IMR-90 (cell line): Measurements from ENCODE around the gene SYMPK. TPM values are rescaled to one million over a fixed set of nuclear protein-coding genes. Genes with fewer than 3 reads are reported as not detected.

Experiments
- ATAC-seq: fragments of 200-7000 bp; cut with Tn5 transposase; 2 replicates; pipeline ENCODE4 v1.9.1; 2020; ENCODE audit warnings: low read depth, mild to moderate bottlenecking, moderate library complexity
- BruUV-seq: library from RNA; stranded (reverse); fragments of 400-500 nt; replicated peaks from 2 replicates; lab custom pipeline; 2021; lab: Mats Ljungman, UMichigan
- CTCF ChIA-PET: fragments of 300-600 bp; formaldehyde crosslinking; extraction: SDS; loops from one replicate; lab custom pipeline; 2021; ENCODE audit warnings: antibody characterized with exemption; lab: Yijun Ruan, JAX
- POLR2A ChIA-PET: fragments of 300-600 bp; sonication (Branson Sonifier 250); formaldehyde crosslinking; loops from one replicate; lab custom pipeline; 2022; ENCODE audit warnings: antibody characterized with exemption; ENCODE audit not compliant: unreplicated experiment; lab: Charles Lee
- DNase-seq: peaks from one replicate; pipeline ENCODE4 v3.0.0; 2013
- H2AFZ ChIP-seq: replicated peaks from 2 replicates; pipeline ENCODE3; 2013; ENCODE audit warnings: low read length, mild to moderate bottlenecking; ENCODE audit not compliant: poor library complexity
- H2AK5ac ChIP-seq: 2 replicates; pipeline ENCODE4 v1.6.1; 2013; ENCODE audit warnings: low read depth, low read length, inconsistent platforms
- H2AK9ac ChIP-seq: replicated peaks from 2 replicates; pipeline ENCODE3; 2013; ENCODE audit warnings: mild to moderate bottlenecking, low read depth, low read length, moderate library complexity; ENCODE audit not compliant: poor library complexity
- H2BK120ac ChIP-seq: 2 replicates; pipeline ENCODE4 v1.6.1; 2013; ENCODE audit warnings: low read depth, low read length, inconsistent platforms
- H2BK15ac ChIP-seq: 3 replicates; pipeline ENCODE4 v1.6.1; 2013; ENCODE audit warnings: low read depth, low read length, inconsistent platforms
- H2BK20ac ChIP-seq: 2 replicates; pipeline ENCODE4 v1.6.1; 2013; ENCODE audit warnings: low read depth, mild to moderate bottlenecking, inconsistent platforms, low read length, moderate library complexity
- H2BK5ac ChIP-seq: 2 replicates; pipeline ENCODE4 v1.6.1; 2013; ENCODE audit warnings: mild to moderate bottlenecking, low read depth, low read length, inconsistent platforms; ENCODE audit not compliant: poor library complexity, severe bottlenecking
- H3K14ac ChIP-seq: replicated peaks from 2 replicates; pipeline ENCODE4 v1.6.1; 2013; ENCODE audit warnings: low read depth, low read length, inconsistent platforms
- H3K18ac ChIP-seq: 2 replicates; pipeline ENCODE4 v1.6.1; 2013; ENCODE audit warnings: low read depth, low read length, control low read depth
- H3K23ac ChIP-seq: 2 replicates; pipeline ENCODE4 v1.6.1; 2013; ENCODE audit warnings: low read depth, low read length, inconsistent platforms
- H3K27ac ChIP-seq: 2 replicates; pipeline ENCODE4 v1.5.1; 2013; ENCODE audit warnings: mild to moderate bottlenecking, control low read depth, low read length; ENCODE audit not compliant: insufficient read depth
- H3K27me3 ChIP-seq: 2 replicates; pipeline ENCODE4 v1.6.1; 2013; ENCODE audit warnings: low read length; ENCODE audit not compliant: control insufficient read depth, insufficient read depth
- H3K36me3 ChIP-seq: 2 replicates; pipeline ENCODE4 v1.6.1; 2013; ENCODE audit warnings: low read length, mixed read lengths; ENCODE audit not compliant: control insufficient read depth, insufficient read depth
- H3K4ac ChIP-seq: 2 replicates; pipeline ENCODE4 v1.6.1; 2013; ENCODE audit warnings: low read depth, low read length, inconsistent platforms
- H3K4me1 ChIP-seq: 2 replicates; pipeline ENCODE4 v1.6.1; 2013; ENCODE audit warnings: low read length, mixed read lengths; ENCODE audit not compliant: control insufficient read depth, insufficient read depth
- H3K4me2 ChIP-seq: 2 replicates; pipeline ENCODE4 v1.6.1; 2013; ENCODE audit warnings: low read depth, mild to moderate bottlenecking, control low read depth, low read length, moderate library complexity
- H3K4me3 ChIP-seq: 2 replicates; pipeline ENCODE4 v1.5.1; 2013; ENCODE audit warnings: low read depth, mild to moderate bottlenecking, control low read depth, low read length, moderate library complexity; ENCODE audit not compliant: insufficient read depth
- H3K56ac ChIP-seq: 2 replicates; pipeline ENCODE4 v1.6.1; 2013; ENCODE audit warnings: low read length, inconsistent platforms; ENCODE audit not compliant: insufficient read depth; ENCODE audit errors: extremely low read depth
- H3K79me1 ChIP-seq, 2 experiments: 2 replicates each; pipeline ENCODE4 v1.6.1; 2013; ENCODE audit warnings: low read length in 2 of 2, inconsistent platforms in 1 of 2, low read depth in 1 of 2
- H3K9ac ChIP-seq: 2 replicates; pipeline ENCODE4 v1.6.1; 2013; ENCODE audit warnings: low read depth, low read length, control low read depth
- H3K9me1 ChIP-seq: 2 replicates; pipeline ENCODE4 v1.6.1; 2013; ENCODE audit warnings: low read length, inconsistent platforms; ENCODE audit not compliant: insufficient read depth
- H3K9me3 ChIP-seq: 2 replicates; pipeline ENCODE4 v1.6.1; 2013; ENCODE audit warnings: low read length; ENCODE audit not compliant: control insufficient read depth, insufficient read depth
- H4K20me1 ChIP-seq: 2 replicates; pipeline ENCODE4 v1.6.1; 2013; ENCODE audit warnings: low read length, inconsistent platforms; ENCODE audit not compliant: insufficient read depth
- H4K5ac ChIP-seq: 2 replicates; pipeline ENCODE4 v1.6.1; 2013; ENCODE audit warnings: mild to moderate bottlenecking, low read depth, low read length, control low read depth
- H4K8ac ChIP-seq, 2 experiments: 2 replicates each; pipeline ENCODE4 v1.6.1; 2013; ENCODE audit warnings: low read depth in 2 of 2, low read length in 2 of 2, control low read depth in 1 of 2, inconsistent platforms in 1 of 2
- H4K91ac ChIP-seq: 2 replicates; pipeline ENCODE4 v1.6.1; 2013; ENCODE audit warnings: low read depth, low read length, inconsistent platforms; ENCODE audit not compliant: insufficient read depth
- MAZ ChIP-seq: IDR thresholded peaks from 2 replicates; pipeline ENCODE4 v1.6.1; 2012; ENCODE audit warnings: low read depth, mild to moderate bottlenecking, low read length, improper control_type of control experiment, moderate library complexity, borderline replicate concordance
- RAD21 ChIP-seq: IDR thresholded peaks from 2 replicates; pipeline ENCODE4 v1.6.1; 2012; ENCODE audit warnings: low read length, improper control_type of control experiment
- WGBS, 2 experiments: methylation state at CpG; one replicate each; pipeline versions ENCODE4 v1.1.5 to v1.1.7; 2013; ENCODE audit warnings: missing lambda C conversion rate in 2 of 2; ENCODE audit not compliant: insufficient read length in 1 of 2; ENCODE audit errors: extremely low coverage in 2 of 2; 5-methylcytosine and 5-hydroxymethylcytosine counted together
- dilution Hi-C: fragments of 300-500 bp; cut with HindIII; formaldehyde crosslinking; loops from one replicate; pipeline ENCODE4 v1.14.3; 2018; ENCODE audit warnings: low sequenced_read_pairs; ENCODE audit not compliant: unreplicated experiment
- in situ Hi-C: fragments of 300-500 bp; cut with MboI; formaldehyde crosslinking; loops from 3 replicates; pipeline ENCODE4 v1.14.3; 2019; ENCODE audit warnings: low sequenced_read_pairs, inconsistent platforms, mixed read lengths
- intact Hi-C: fragments of 100-400 bp; cut with micrococcal nuclease; formaldehyde crosslinking; loops from 2 replicates; pipeline ENCODE4 v1.10.0; 2022
- polyA plus RNA-seq, 3 experiments: library from polyadenylated mRNA; depleted of rRNA; stranded (reverse); fragments of >200 nt; gene quantifications; 2 replicates each; pipeline ENCODE4 v1.2.3, GENCODE V29; 2012; ENCODE audit warnings: low replicate concordance in 1 of 3
- total RNA-seq: library from RNA; depleted of rRNA; stranded (reverse); fragments of >200 nt; gene quantifications from 2 replicates; pipeline ENCODE4 v1.2.3, GENCODE V29; 2012

The SYMPK gene
- total and polyA plus RNA-seq, 2 of the 4 experiments (the other 2 are of a cell fraction), result 35.3 to 71.5 TPM

DNA sequence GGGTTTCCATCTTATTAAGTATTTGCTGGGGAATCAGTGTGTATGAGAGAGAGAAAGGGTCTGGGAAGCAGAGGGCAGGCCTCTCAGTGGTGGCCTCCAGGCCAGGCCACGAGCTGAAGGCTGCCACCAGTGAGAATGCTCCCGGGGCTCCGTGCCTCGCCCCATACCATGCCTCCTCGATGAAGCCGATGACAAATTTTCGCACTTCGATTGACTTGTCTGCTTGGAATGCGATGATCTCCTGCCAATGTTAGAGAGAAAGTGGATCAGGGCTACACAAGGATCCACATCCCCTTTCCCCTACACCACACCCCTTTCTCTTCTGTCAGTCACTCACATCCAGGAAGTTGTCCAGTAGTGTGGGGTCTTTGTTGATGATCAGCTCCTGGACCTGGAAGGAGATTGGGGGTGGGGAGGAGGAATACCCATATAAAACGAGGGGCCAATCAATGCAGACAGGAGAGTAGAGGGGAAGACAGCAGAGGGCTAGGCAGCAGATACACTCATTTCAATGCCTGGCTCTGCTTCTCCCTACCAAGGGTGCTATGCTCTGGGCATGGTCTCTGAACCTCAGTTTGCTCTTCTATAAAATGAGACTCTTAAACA, 10.7 kb downstream of the SYMPK start:
- H3K27ac ChIP-seq, result no peak overlapping the region
- H4K5ac ChIP-seq, result no peak overlapping the region
- H4K20me1 ChIP-seq, result peaks cover 36% of the 10 kb centered on the region
- no TSS peak for BruUV-seq
- peaks cover 31 to 64% of the 10 kb centered on the region in 2 experiments for H3K79me1 ChIP-seq
- POLR2A ChIA-PET, result interaction anchor here (0.6 kb wide), 1 partner anchor 971 kb away, joined by 5 read pairs; no protein-coding TSS in a partner anchor
- TF ChIP-seq MAZ (no peak), RAD21 (no peak)
- CTCF ChIA-PET, result no interaction called here
- no peak overlapping the region for H4K91ac ChIP-seq
- 75% methylated on average over 1 of the region's 10 CpGs; no CpG with 5 or more reads in 1 of the 2 experiments for WGBS, 2 experiments
- no peak for DNase-seq
- H2BK5ac ChIP-seq, result no peak overlapping the region
- no peak overlapping the region for H2AK5ac ChIP-seq
- no peak overlapping the region for H3K4ac ChIP-seq
- no peak overlapping the region for H3K4me3 ChIP-seq
- no peak overlapping the region for H3K9ac ChIP-seq
- peaks cover 16% of the 10 kb centered on the region for H3K9me1 ChIP-seq
- H3K56ac ChIP-seq, result no peak overlapping the region
- no peak overlapping the region for H2BK15ac ChIP-seq
- no peak overlapping the region for H3K23ac ChIP-seq
- no peak overlapping the region for H4K8ac ChIP-seq
- H3K4me1 ChIP-seq, result no peaks in the 10 kb centered on the region
- dilution Hi-C loops (no loop called here), in situ Hi-C loops (no loop called here), intact Hi-C loops (no loop called here)
- H3K36me3 ChIP-seq, result peaks cover 56% of the 10 kb centered on the region
- no peak overlapping the region for H3K4me2 ChIP-seq
- H3K18ac ChIP-seq, result no peak overlapping the region
- H3K14ac ChIP-seq, result no peak overlapping the region
- no peaks in the 10 kb centered on the region for H3K27me3 ChIP-seq
- H2AFZ ChIP-seq, result no peak overlapping the region
- H2AK9ac ChIP-seq, result peak overlapping the region; percentile 0
- no peaks in the 10 kb centered on the region for H3K9me3 ChIP-seq
- no peak for ATAC-seq
- no peak overlapping the region for H2BK120ac ChIP-seq
- H2BK20ac ChIP-seq, result no peak overlapping the region
